H9 (cell line): ENCODE measurements around the gene ORC1. TPM values are rescaled to one million over a fixed set of nuclear protein-coding genes. Genes with fewer than 3 reads are reported as not detected.

Experiments
- DNase-seq: peaks from one replicate; pipeline ENCODE4 v3.0.0-alpha.2; 2017
- H2AFZ ChIP-seq: one replicate; pipeline ENCODE4 v1.6.1; 2013; ENCODE audit warnings: mild to moderate bottlenecking, low read length, control low read depth, moderate library complexity
- H2AK5ac ChIP-seq: 2 replicates; pipeline ENCODE4 v1.6.1; 2013; ENCODE audit warnings: low read length, control low read depth, mixed read lengths; ENCODE audit not compliant: insufficient read length
- H2BK120ac ChIP-seq: one replicate; pipeline ENCODE4 v1.6.1; 2013; ENCODE audit warnings: low read depth, mild to moderate bottlenecking, low read length, control low read depth, inconsistent platforms; ENCODE audit not compliant: poor library complexity, severe bottlenecking
- H2BK12ac ChIP-seq: 2 replicates; pipeline ENCODE4 v1.6.1; 2013; ENCODE audit warnings: low read length, control low read depth, mixed read lengths, low read depth; ENCODE audit not compliant: insufficient read length
- H2BK15ac ChIP-seq: 2 replicates; pipeline ENCODE4 v1.6.1; 2013; ENCODE audit warnings: low read depth, low read length, control low read depth
- H2BK20ac ChIP-seq: one replicate; pipeline ENCODE4 v1.6.1; 2013; ENCODE audit warnings: low read depth, mild to moderate bottlenecking, low read length, control low read depth, inconsistent platforms; ENCODE audit not compliant: poor library complexity, severe bottlenecking
- H2BK5ac ChIP-seq: 2 replicates; pipeline ENCODE4 v1.6.1; 2013; ENCODE audit warnings: low read length, control low read depth, mixed read lengths; ENCODE audit not compliant: insufficient read length
- H3K14ac ChIP-seq: 2 replicates; pipeline ENCODE4 v1.6.1; 2013; ENCODE audit warnings: low read length, control low read depth; ENCODE audit not compliant: insufficient read depth
- H3K18ac ChIP-seq: 2 replicates; pipeline ENCODE4 v1.6.1; 2013; ENCODE audit warnings: low read depth, mild to moderate bottlenecking, mixed read lengths, low read length, control low read depth; ENCODE audit not compliant: insufficient read length
- H3K23ac ChIP-seq: 2 replicates; pipeline ENCODE4 v1.6.1; 2013; ENCODE audit warnings: low read length, control low read depth, mixed read lengths, low read depth; ENCODE audit not compliant: insufficient read length
- H3K23me2 ChIP-seq: 2 replicates; pipeline ENCODE4 v1.6.1; 2013; ENCODE audit warnings: low read depth, mild to moderate bottlenecking, mixed read lengths, low read length, control low read depth; ENCODE audit not compliant: insufficient read length, poor library complexity, severe bottlenecking
- H3K27ac ChIP-seq: 2 replicates; pipeline ENCODE4 v1.5.1; 2013; ENCODE audit warnings: low read length, control low read depth, mixed read lengths, low read depth; ENCODE audit not compliant: insufficient read length
- H3K27me3 ChIP-seq: 2 replicates; pipeline ENCODE4 v1.6.1; 2013; ENCODE audit warnings: low read length, control low read depth, inconsistent platforms; ENCODE audit not compliant: insufficient read depth
- H3K4ac ChIP-seq: 2 replicates; pipeline ENCODE4 v1.6.1; 2013; ENCODE audit warnings: low read depth, mild to moderate bottlenecking, control low read depth, inconsistent platforms, low read length, moderate library complexity
- H3K4me1 ChIP-seq: 2 replicates; pipeline ENCODE4 v1.6.1; 2013; ENCODE audit warnings: low read length, control low read depth, inconsistent platforms; ENCODE audit not compliant: insufficient read depth
- H3K4me2 ChIP-seq: 2 replicates; pipeline ENCODE4 v1.6.1; 2013; ENCODE audit warnings: low read length, control low read depth, mixed read lengths; ENCODE audit not compliant: insufficient read length, insufficient read depth
- H3K56ac ChIP-seq: 2 replicates; pipeline ENCODE4 v1.6.1; 2013; ENCODE audit warnings: low read depth, mild to moderate bottlenecking, mixed read lengths, low read length, control low read depth; ENCODE audit not compliant: insufficient read length
- H3K79me1 ChIP-seq: 2 replicates; pipeline ENCODE4 v1.6.1; 2013; ENCODE audit warnings: low read depth, mild to moderate bottlenecking, moderate library complexity, low read length, control low read depth, inconsistent platforms; ENCODE audit not compliant: insufficient read depth, poor library complexity, severe bottlenecking
- H3K79me2 ChIP-seq: 2 replicates; pipeline ENCODE4 v1.6.1; 2013; ENCODE audit warnings: low read length, control low read depth, inconsistent platforms; ENCODE audit not compliant: insufficient read depth
- H3K9ac ChIP-seq: 2 replicates; pipeline ENCODE4 v1.6.1; 2013; ENCODE audit warnings: low read length, control low read depth, mixed read lengths; ENCODE audit not compliant: insufficient read length; ENCODE audit errors: extremely low read depth
- H3K9me3 ChIP-seq: one replicate; pipeline ENCODE4 v1.6.1; 2013; ENCODE audit warnings: low read depth, low read length, inconsistent platforms; ENCODE audit not compliant: control insufficient read depth
- H3T11ph ChIP-seq: one replicate; pipeline ENCODE4 v1.6.1; 2013; ENCODE audit warnings: mild to moderate bottlenecking, low read length, control low read depth, inconsistent platforms
- H4K20me1 ChIP-seq: one replicate; pipeline ENCODE4 v1.6.1; 2013; ENCODE audit not compliant: control insufficient read depth, insufficient read length, insufficient read depth
- H4K5ac ChIP-seq: 2 replicates; pipeline ENCODE4 v1.6.1; 2013; ENCODE audit warnings: low read depth, mild to moderate bottlenecking, mixed read lengths, low read length, control low read depth; ENCODE audit not compliant: insufficient read length
- H4K8ac ChIP-seq: replicated peaks from 2 replicates; pipeline ENCODE4 v1.6.1; 2013; ENCODE audit warnings: low read length, control low read depth, mixed read lengths, low read depth; ENCODE audit not compliant: insufficient read length
- H4K91ac ChIP-seq: 2 replicates; pipeline ENCODE4 v1.6.1; 2013; ENCODE audit warnings: low read depth, mild to moderate bottlenecking, moderate library complexity, mixed read lengths, low read length, control low read depth; ENCODE audit not compliant: insufficient read length
- H3K27ac Mint-ChIP-seq, 3 experiments: 2 replicates in 2 of 3; 3 replicates in 1 of 3; pipeline ENCODE4 v1.8.0; 2020 to 2021; ENCODE audit warnings: mixed read lengths in 3 of 3, mild to moderate bottlenecking in 1 of 3, moderate library complexity in 1 of 3
- H3K27me3 Mint-ChIP-seq: 2 replicates; pipeline ENCODE4 v1.8.0; 2021; ENCODE audit warnings: low read depth, mild to moderate bottlenecking, moderate library complexity, mixed read lengths
- H3K36me3 Mint-ChIP-seq, 3 experiments: 2 replicates in 2 of 3; 3 replicates in 1 of 3; pipeline ENCODE4 v1.8.0; 2020 to 2021; ENCODE audit warnings: low read depth in 3 of 3, mixed read lengths in 3 of 3; ENCODE audit not compliant: insufficient read depth in 1 of 3
- H3K4me1 Mint-ChIP-seq, 2 experiments: 2 replicates each; pipeline ENCODE4 v1.8.0; 2020; ENCODE audit warnings: mixed read lengths in 2 of 2
- H3K4me3 Mint-ChIP-seq, 2 experiments: 2 replicates in 1 of 2; 3 replicates in 1 of 2; pipeline ENCODE4 v1.8.0; 2020 to 2021; ENCODE audit warnings: mild to moderate bottlenecking in 2 of 2, mixed read lengths in 2 of 2, moderate library complexity in 1 of 2
- H3K9me3 Mint-ChIP-seq, 2 experiments: 2 replicates in 1 of 2; 3 replicates in 1 of 2; pipeline ENCODE4 v1.8.0; 2020; ENCODE audit warnings: mild to moderate bottlenecking in 2 of 2, mixed read lengths in 2 of 2, moderate library complexity in 1 of 2
- CTCF ChIP-seq: fragments of 200-600 bp; sonication (generic); conservative IDR thresholded peaks from 3 replicates; pipeline ENCODE4 v1.8.0; 2021; ENCODE audit warnings: antibody characterized with exemption, mild to moderate bottlenecking
- WGBS: extraction: QIAGEN DNeasy Blood & Tissue Kit; methylation state at CpG from one replicate; pipeline ENCODE4 v1.1.7; 2013; ENCODE audit warnings: missing lambda C conversion rate, low lambda C conversion rate, mixed read lengths; ENCODE audit not compliant: insufficient read length; ENCODE audit errors: extremely low coverage; 5-methylcytosine and 5-hydroxymethylcytosine counted together
- total RNA-seq: library from RNA; stranded (reverse); gene quantifications from 2 replicates; pipeline ENCODE4 v1.2.1, GENCODE V29; 2021

Gene ORC1
- total RNA-seq, 1 experiment from 2014 or later, result 46.4 TPM

GRCh38 chr1:52365071-52365745 is 39.0 kb downstream of the ORC1 start:
- no peak overlapping the region for H2BK5ac ChIP-seq
- H2AK5ac ChIP-seq, result no peak overlapping the region
- no peaks in the 10 kb centered on the region for H3K27me3 Mint-ChIP-seq
- H4K5ac ChIP-seq, result no peak overlapping the region
- no peaks in the 10 kb centered on the region for H3K4me1 ChIP-seq
- peak overlapping the region; percentile 86 for H3K4me2 ChIP-seq
- peaks cover 28 to 29% of the 10 kb centered on the region in 2 experiments for H3K4me1 Mint-ChIP-seq
- no peak overlapping the region for H3T11ph ChIP-seq
- H3K27ac ChIP-seq, result no peak overlapping the region
- no peaks in the 10 kb centered on the region for H3K27me3 ChIP-seq
- no peak overlapping the region for H4K8ac ChIP-seq
- no peak overlapping the region for H2BK20ac ChIP-seq
- H3K79me2 ChIP-seq, result no peaks in the 10 kb centered on the region
- no peak overlapping the region for H2BK12ac ChIP-seq
- DNase-seq, result peak; percentile 51
- peak overlapping the region; percentile 10 to 94 (median 83); a peak in 4 of 7 replicates for H3K27ac Mint-ChIP-seq
- H4K91ac ChIP-seq, result no peak overlapping the region
- WGBS, result no CpG with 5 or more reads among the region's 22 CpGs
- no peak overlapping the region for H2BK15ac ChIP-seq
- H3K18ac ChIP-seq, result no peak overlapping the region
- peak overlapping the region; percentile 60 for H3K14ac ChIP-seq
- H4K20me1 ChIP-seq, result no peaks in the 10 kb centered on the region
- no peaks in the 10 kb centered on the region for H3K79me1 ChIP-seq
- H3K23ac ChIP-seq, result no peak overlapping the region
- H3K23me2 ChIP-seq, result peaks cover 5% of the 10 kb centered on the region
- H3K56ac ChIP-seq, result no peak overlapping the region
- H3K9me3 ChIP-seq, result no peaks in the 10 kb centered on the region
- H3K4me3 Mint-ChIP-seq, result peak overlapping the region; percentile 89 to 91
- peak overlapping the region; percentile 58 for H3K9ac ChIP-seq
- no peak overlapping the region for H2AFZ ChIP-seq
- no peak overlapping the region for H3K4ac ChIP-seq
- TF ChIP-seq CTCF, result no peak
- no peak overlapping the region for H2BK120ac ChIP-seq
- H3K9me3 Mint-ChIP-seq, result no peaks in the 10 kb centered on the region
- peaks cover 8 to 38% (median 30%) of the 10 kb centered on the region in 3 experiments for H3K36me3 Mint-ChIP-seq
